B cell (primary cell): ENCODE results near the gene GOLGB1.

Experiments
- EZH2 ChIP-seq: IDR thresholded peaks from 2 replicates; pipeline ENCODE4 v1.6.1; 2012; ENCODE audit warnings: borderline replicate concordance, low read depth, mild to moderate bottlenecking, moderate library complexity, low read length; ENCODE audit not compliant: insufficient read depth, poor library complexity, severe bottlenecking
- TF ChIP-seq, protein P1 (sequence below): fragments of 200-600 bp; IDR thresholded peaks from one replicate; pipeline ENCODE4 v1.8.0; 2022; ENCODE audit warnings: antibody characterized with exemption, mild to moderate bottlenecking

- TF ChIP-seq, protein P1, sequence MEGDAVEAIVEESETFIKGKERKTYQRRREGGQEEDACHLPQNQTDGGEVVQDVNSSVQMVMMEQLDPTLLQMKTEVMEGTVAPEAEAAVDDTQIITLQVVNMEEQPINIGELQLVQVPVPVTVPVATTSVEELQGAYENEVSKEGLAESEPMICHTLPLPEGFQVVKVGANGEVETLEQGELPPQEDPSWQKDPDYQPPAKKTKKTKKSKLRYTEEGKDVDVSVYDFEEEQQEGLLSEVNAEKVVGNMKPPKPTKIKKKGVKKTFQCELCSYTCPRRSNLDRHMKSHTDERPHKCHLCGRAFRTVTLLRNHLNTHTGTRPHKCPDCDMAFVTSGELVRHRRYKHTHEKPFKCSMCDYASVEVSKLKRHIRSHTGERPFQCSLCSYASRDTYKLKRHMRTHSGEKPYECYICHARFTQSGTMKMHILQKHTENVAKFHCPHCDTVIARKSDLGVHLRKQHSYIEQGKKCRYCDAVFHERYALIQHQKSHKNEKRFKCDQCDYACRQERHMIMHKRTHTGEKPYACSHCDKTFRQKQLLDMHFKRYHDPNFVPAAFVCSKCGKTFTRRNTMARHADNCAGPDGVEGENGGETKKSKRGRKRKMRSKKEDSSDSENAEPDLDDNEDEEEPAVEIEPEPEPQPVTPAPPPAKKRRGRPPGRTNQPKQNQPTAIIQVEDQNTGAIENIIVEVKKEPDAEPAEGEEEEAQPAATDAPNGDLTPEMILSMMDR: no peak
- TF ChIP-seq EZH2: no peak
Measured at GRCh38 chr3:121658716-121659435, 90.7 kb downstream of the GOLGB1 start.
